Eye (tissue), 1 donor: ENCODE data around the gene TMEM238L.

ENCODE experiments used
- DNase-seq: peaks from one replicate; pipeline ENCODE4 v3.0.0-alpha.2; 2015

The TMEM238L gene

GRCh38 chr17:10803350-10803749, 549 bp downstream of the TMEM238L start:
- DNase-seq = no peak

- no peak for DNase-seq
These were observed 1.2 kb downstream of the TMEM238L start for GRCh38 chr17:10802496-10803284.

GRCh38 chr17:10799407-10799806, 4.5 kb downstream of the TMEM238L start:
- peak; percentile 43 for DNase-seq

GRCh38 chr17:10798910-10799309, 5.0 kb downstream of the TMEM238L start:
- no peak for DNase-seq

GRCh38 chr17:10798332-10798749, 5.6 kb downstream of the TMEM238L start:
- DNase-seq = no peak

GRCh38 chr17:10797476-10798328, 6.2 kb downstream of the TMEM238L start:
- DNase-seq = no peak

GRCh38 chr17:10793816-10794215, 10.1 kb downstream of the TMEM238L start:
- DNase-seq = peak; percentile 32

GRCh38 chr17:10793256-10793655, 10.6 kb downstream of the TMEM238L start:
- no peak for DNase-seq

- no peak for DNase-seq
These were observed 11.7 kb downstream of the TMEM238L start for GRCh38 chr17:10792151-10792550.

GRCh38 chr17:10790491-10791401, 13.2 kb downstream of the TMEM238L start:
- DNase-seq = peak; percentile 27

GRCh38 chr17:10789694-10790271, 14.1 kb downstream of the TMEM238L start:
- no peak for DNase-seq

GRCh38 chr17:10787306-10788045, 16.4 kb downstream of the TMEM238L start:
- DNase-seq = no peak

- no peak for DNase-seq
These were observed 18.6 kb downstream of the TMEM238L start for GRCh38 chr17:10785295-10785694.

- no peak for DNase-seq
These were observed 24.3 kb downstream of the TMEM238L start for GRCh38 chr17:10779609-10780008.

GRCh38 chr17:10777890-10778289, 26.0 kb downstream of the TMEM238L start:
- DNase-seq = no peak

- no peak for DNase-seq
These were observed 26.6 kb downstream of the TMEM238L start for GRCh38 chr17:10777131-10777807.

GRCh38 chr17:10776381-10776780, 27.5 kb downstream of the TMEM238L start:
- DNase-seq = no peak

GRCh38 chr17:10775740-10776356, 28.1 kb downstream of the TMEM238L start:
- no peak for DNase-seq

GRCh38 chr17:10775058-10775457, 28.8 kb downstream of the TMEM238L start:
- no peak for DNase-seq

GRCh38 chr17:10773391-10773790, 30.5 kb downstream of the TMEM238L start:
- no peak for DNase-seq
